Prostate gland (tissue), 2 donors: ENCODE data around the gene PAK4. TPM values are rescaled to one million over a fixed set of nuclear protein-coding genes. Genes with fewer than 3 reads are reported as not detected.

Experiments
- DNase-seq: peaks from one replicate; pipeline ENCODE4 v3.0.0-alpha.2; 2019; ENCODE audit warnings: low spot score
- H3K27ac ChIP-seq, 2 donors: fragments of 200-600 bp; sonication (generic); 2 replicates each; pipeline ENCODE4 v1.5.1; 2017 to 2019
- H3K27me3 ChIP-seq: fragments of 200-600 bp; sonication (generic); replicated peaks from 2 replicates; pipeline ENCODE4 v1.5.1; 2019; ENCODE audit not compliant: insufficient read depth
- H3K36me3 ChIP-seq, 2 donors: fragments of 200-600 bp; sonication (generic); 1 replicate in 1 of 2; 2 replicates in 1 of 2; pipeline versions ENCODE4 v1.5.1 to v1.8.1; 2017 to 2019
- H3K4me1 ChIP-seq: fragments of 200-600 bp; sonication (generic); replicated peaks from 2 replicates; pipeline ENCODE4 v1.5.1; 2019
- H3K4me3 ChIP-seq, 2 donors: fragments of 200-600 bp; sonication (generic); 2 replicates each; pipeline ENCODE4 v1.5.1; 2017 to 2019
- H3K9me3 ChIP-seq: fragments of 200-600 bp; sonication (generic); 2 replicates; pipeline ENCODE4 v1.5.1; 2017
- POLR2A ChIP-seq: fragments of 450-650 bp; IDR thresholded peaks from one replicate; pipeline ENCODE4 v1.6.1; 2016; ENCODE audit warnings: antibody characterized with exemption, mild to moderate bottlenecking
- POLR2AphosphoS5 ChIP-seq: sonication (generic); formaldehyde crosslinking; IDR thresholded peaks from one replicate; pipeline ENCODE4 v1.6.1; 2017; ENCODE audit warnings: antibody characterized with exemption
- WGBS: methylation state at CpG from one replicate; pipeline ENCODE4 v1.1.5; 2018; 5-methylcytosine and 5-hydroxymethylcytosine counted together
- intact Hi-C: fragments of 100-400 bp; cut with DNase I; formaldehyde crosslinking; loops from one replicate; pipeline ENCODE4 v1.14.2; 2022
- total RNA-seq, 2 donors: library from RNA; depleted of rRNA; stranded (reverse); fragments of >200 nt; gene quantifications; one replicate each; pipeline ENCODE4 v1.1.0, GENCODE V29; 2016
- TF ChIP-seq, protein P1 (sequence below), 4 experiments: fragments of 200-600 bp in 2 of 4; fragments of 450-650 bp in 2 of 4; sonication (generic) in 2 of 4; IDR thresholded peaks; 1 replicate in 3 of 4; 2 replicates in 1 of 4; pipeline ENCODE4 v1.5.1; 2016 to 2019; ENCODE audit warnings: antibody characterized with exemption in 4 of 4, mild to moderate bottlenecking in 2 of 4, moderate library complexity in 2 of 4

The PAK4 gene
- total RNA-seq, 2 donors from 2014 or later: 111 to 123 TPM

DNA sequence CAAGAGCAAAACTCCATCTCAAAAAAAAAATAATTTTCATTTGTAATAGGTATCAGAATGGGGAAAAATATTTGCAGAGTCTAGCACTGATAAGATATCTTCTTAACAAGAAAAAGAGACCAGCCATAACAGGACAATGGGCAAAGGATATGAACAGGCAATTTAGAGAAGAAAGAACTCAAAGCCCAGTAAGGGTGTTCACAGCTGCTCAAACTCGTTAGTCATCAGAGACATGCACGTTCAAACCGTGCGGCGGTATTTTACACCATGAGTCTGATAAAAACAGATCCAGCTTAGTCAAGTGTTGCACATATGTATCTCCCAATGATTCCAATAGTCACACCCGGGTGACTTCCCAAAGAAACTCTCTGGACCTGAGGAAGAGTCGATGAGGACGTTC is 57.5 kb downstream of the PAK4 start:
- no peak for DNase-seq
- intact Hi-C loops: no loop called here
- TF ChIP-seq POLR2AphosphoS5: no peak
- TF ChIP-seq, protein P1, sequence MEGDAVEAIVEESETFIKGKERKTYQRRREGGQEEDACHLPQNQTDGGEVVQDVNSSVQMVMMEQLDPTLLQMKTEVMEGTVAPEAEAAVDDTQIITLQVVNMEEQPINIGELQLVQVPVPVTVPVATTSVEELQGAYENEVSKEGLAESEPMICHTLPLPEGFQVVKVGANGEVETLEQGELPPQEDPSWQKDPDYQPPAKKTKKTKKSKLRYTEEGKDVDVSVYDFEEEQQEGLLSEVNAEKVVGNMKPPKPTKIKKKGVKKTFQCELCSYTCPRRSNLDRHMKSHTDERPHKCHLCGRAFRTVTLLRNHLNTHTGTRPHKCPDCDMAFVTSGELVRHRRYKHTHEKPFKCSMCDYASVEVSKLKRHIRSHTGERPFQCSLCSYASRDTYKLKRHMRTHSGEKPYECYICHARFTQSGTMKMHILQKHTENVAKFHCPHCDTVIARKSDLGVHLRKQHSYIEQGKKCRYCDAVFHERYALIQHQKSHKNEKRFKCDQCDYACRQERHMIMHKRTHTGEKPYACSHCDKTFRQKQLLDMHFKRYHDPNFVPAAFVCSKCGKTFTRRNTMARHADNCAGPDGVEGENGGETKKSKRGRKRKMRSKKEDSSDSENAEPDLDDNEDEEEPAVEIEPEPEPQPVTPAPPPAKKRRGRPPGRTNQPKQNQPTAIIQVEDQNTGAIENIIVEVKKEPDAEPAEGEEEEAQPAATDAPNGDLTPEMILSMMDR (IDR thresholded peaks at IDR 0.05): no peak
- no peak for TF ChIP-seq POLR2A

DNA sequence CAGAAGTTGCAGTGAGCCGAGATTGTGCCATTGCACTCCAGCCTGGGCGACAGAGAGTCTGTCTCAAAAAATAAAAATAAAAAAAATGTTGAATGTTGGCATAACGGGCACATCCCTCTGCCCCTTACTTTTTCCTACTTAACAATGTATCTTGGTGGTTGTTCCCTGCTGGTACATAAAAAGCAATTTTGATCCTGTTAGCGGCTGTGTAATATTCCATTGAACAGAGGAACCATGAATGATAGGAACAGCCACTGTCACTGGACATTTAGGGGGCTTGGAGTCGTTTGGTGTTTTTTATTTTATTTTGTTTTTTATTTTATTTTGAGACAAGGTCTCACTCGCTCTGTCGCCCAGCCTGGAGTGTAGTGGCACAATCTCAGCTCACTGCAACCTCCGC is 60.8 kb downstream of the PAK4 start:
- intact Hi-C loops: loop anchor here (5.0 kb wide), 1 partner anchor 64 kb away; no protein-coding TSS in a partner anchor

More for the DNA sequence above, 57.5 kb downstream of the PAK4 start:
- no peaks in the 10 kb centered on the region for H3K4me1 ChIP-seq
- no peaks in the 10 kb centered on the region for H3K9me3 ChIP-seq
- no peak overlapping the region for H3K27ac ChIP-seq
- H3K36me3 ChIP-seq: peaks cover 0 to 2% of the 10 kb centered on the region in 2 donors
- 94% methylated on average over 8 of the region's 8 CpGs for WGBS
- no peaks in the 10 kb centered on the region for H3K27me3 ChIP-seq
- no peak overlapping the region for H3K4me3 ChIP-seq

DNA sequence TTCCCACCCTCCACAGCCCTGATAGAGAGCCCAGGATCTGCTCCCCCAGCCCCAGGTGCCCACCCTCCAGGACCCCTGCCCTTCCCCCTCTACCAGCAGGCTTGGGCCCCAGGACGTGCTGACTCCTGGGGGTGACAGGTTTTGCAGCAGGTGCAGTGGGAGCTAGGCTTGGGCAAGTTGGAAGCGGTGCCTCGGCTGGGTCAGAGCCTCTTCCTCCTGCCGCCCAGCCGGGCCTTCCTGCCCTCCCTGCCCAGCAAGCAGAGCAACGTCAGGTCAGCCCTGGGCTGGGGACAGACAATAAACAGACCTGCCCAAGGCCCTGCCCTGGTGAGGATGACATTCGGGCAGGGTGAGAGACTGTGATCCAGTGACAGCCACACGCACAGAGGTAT is 62.0 kb downstream of the PAK4 start:
- no peaks in the 10 kb centered on the region for H3K4me1 ChIP-seq
- intact Hi-C loops: loop anchor here (5.0 kb wide), 1 partner anchor 65 kb away; no protein-coding TSS in a partner anchor
- no peaks in the 10 kb centered on the region for H3K36me3 ChIP-seq
- DNase-seq: no peak
- no peaks in the 10 kb centered on the region for H3K27me3 ChIP-seq
- 36% methylated on average over 8 of the region's 8 CpGs for WGBS
- no peak overlapping the region for H3K27ac ChIP-seq
- no peaks in the 10 kb centered on the region for H3K9me3 ChIP-seq
- TF ChIP-seq, protein P1 (IDR thresholded peaks at IDR 0.05): no peak
- no peak for TF ChIP-seq POLR2A
- no peak for TF ChIP-seq POLR2AphosphoS5
- no peak overlapping the region for H3K4me3 ChIP-seq

More for the DNA sequence above, 60.8 kb downstream of the PAK4 start:
- no peak for DNase-seq
- Histone ChIP-seq H3K27me3 (no peaks in the 10 kb centered on the region), H3K9me3 (no peaks in the 10 kb centered on the region), H3K4me3 (no peak overlapping the region), H3K27ac (no peak overlapping the region), H3K4me1 (no peaks in the 10 kb centered on the region), H3K36me3 (no peaks in the 10 kb centered on the region)
- TF ChIP-seq, protein P1 (IDR thresholded peaks at IDR 0.05): no peak
- TF ChIP-seq POLR2A (no peak), POLR2AphosphoS5 (no peak)
- 90% methylated on average over 8 of the region's 8 CpGs for WGBS

DNA sequence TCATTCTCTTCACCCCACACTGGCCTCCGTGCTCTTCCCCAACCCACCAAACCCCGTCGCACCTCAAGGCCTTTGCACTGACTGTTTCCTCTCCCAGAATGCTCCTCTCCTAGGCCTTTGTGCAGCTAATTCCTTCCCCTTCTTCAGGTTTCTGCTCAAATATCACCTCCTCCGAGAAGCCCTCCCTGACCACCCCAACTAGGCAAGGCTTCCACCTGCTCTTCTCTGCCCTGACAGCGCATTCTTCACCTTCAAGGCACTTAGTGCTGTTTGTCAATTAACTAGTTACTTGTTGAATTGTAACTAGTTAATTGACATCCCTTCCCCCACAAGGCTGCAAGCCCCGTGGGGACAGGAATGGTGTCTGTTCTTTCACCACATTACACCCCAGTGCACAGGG is 63.4 kb downstream of the PAK4 start:
- Histone ChIP-seq H3K9me3 (no peaks in the 10 kb centered on the region), H3K4me1 (no peaks in the 10 kb centered on the region), H3K36me3 (no peaks in the 10 kb centered on the region), H3K27ac (no peak overlapping the region), H3K4me3 (no peak overlapping the region), H3K27me3 (no peaks in the 10 kb centered on the region)
- intact Hi-C loops: loop anchor here (5.0 kb wide), 1 partner anchor 67 kb away; no protein-coding TSS in a partner anchor
- 73% methylated on average over 6 of the region's 6 CpGs for WGBS
- DNase-seq: no peak
- TF ChIP-seq POLR2AphosphoS5 (no peak), POLR2A (no peak)
- TF ChIP-seq, protein P1 (IDR thresholded peaks at IDR 0.05): no peak

DNA sequence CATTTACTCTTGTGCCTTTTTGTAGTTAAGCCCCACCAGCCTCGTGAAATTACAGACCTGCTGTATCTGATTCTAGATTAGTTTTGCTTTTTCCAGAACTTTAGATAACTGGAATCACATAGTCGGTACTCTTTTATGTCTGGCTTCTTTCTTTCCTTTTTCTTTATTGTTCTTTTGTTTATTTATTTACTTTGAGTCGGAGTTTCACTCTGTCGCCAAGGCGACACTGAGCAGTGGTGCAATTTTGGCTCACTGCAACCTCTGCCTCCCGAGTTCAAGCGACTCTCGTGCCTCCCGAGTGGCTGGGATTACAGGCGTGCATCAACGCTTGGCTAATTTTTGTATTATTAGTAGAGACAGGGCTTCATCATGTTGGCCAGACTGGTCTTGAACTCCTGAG is 65.2 kb downstream of the PAK4 start:
- Histone ChIP-seq H3K36me3 (no peaks in the 10 kb centered on the region), H3K9me3 (no peaks in the 10 kb centered on the region), H3K4me1 (no peaks in the 10 kb centered on the region), H3K27me3 (no peaks in the 10 kb centered on the region), H3K4me3 (no peak overlapping the region), H3K27ac (no peak overlapping the region)
- intact Hi-C loops: no loop called here
- 39% methylated on average over 11 of the region's 11 CpGs for WGBS
- TF ChIP-seq, protein P1 (IDR thresholded peaks at IDR 0.05): no peak
- TF ChIP-seq POLR2AphosphoS5: no peak
- no peak for TF ChIP-seq POLR2A
- DNase-seq: no peak
